Gastrocnemius medialis (tissue), 4 donors: ENCODE data around the gene RBMS3.

Source experiments
- CTCF ChIP-seq, 5 experiments: fragments of 450-650 bp in 3 of 5; fragments of 200-600 bp in 2 of 5; sonication (generic) in 2 of 5; IDR thresholded peaks in 4 of 5; conservative IDR thresholded peaks in 1 of 5; 1 replicate in 4 of 5; 2 replicates in 1 of 5; pipeline ENCODE4 v1.5.1; 2016 to 2019; ENCODE audit warnings: antibody characterized with exemption in 5 of 5, mild to moderate bottlenecking in 3 of 5, moderate library complexity in 3 of 5
- POLR2A ChIP-seq, 2 donors: fragments of 450-650 bp; IDR thresholded peaks; one replicate each; pipeline ENCODE4 v1.6.1; 2017; ENCODE audit warnings: antibody characterized with exemption in 2 of 2, mild to moderate bottlenecking in 2 of 2, moderate library complexity in 2 of 2

GRCh38 chr3:29429055-29429679 is 148.3 kb downstream of the RBMS3 start:
- TF ChIP-seq CTCF (IDR thresholded peaks at IDR 0.05 in 4 of 5, conservative IDR thresholded peaks at IDR 0.05 in 1 of 5) (no peak), POLR2A (IDR thresholded peaks at IDR 0.05) (no peak)
